C4-2B (cell line): ENCODE measurements around the gene RALBP1.

Experiments used
- CTCF ChIP-seq: fragments of 450-650 bp; conservative IDR thresholded peaks from 2 replicates; pipeline ENCODE4 v1.5.1; 2017; ENCODE audit warnings: mild to moderate bottlenecking
- ZFX ChIP-seq: fragments of 450-650 bp; IDR thresholded peaks from 2 replicates; pipeline ENCODE4 v1.6.1; 2017

- no peak for TF ChIP-seq CTCF
- TF ChIP-seq ZFX = no peak
Measured at GRCh38 chr18:9468998-9469397, 6.3 kb upstream of the RALBP1 start.
